OCI-LY7 (cell line): ENCODE measurements around the gene SLC45A3. TPM values are rescaled to one million over a fixed set of nuclear protein-coding genes. Genes with fewer than 3 reads are reported as not detected.

ENCODE experiments used
- BruUV-seq: library from RNA; stranded (reverse); fragments of 400-500 nt; replicated peaks from 2 replicates; lab custom pipeline; 2021; lab: Mats Ljungman, UMichigan
- CTCF ChIA-PET: fragments of 300-600 bp; sonication (Branson Sonifier 250); formaldehyde crosslinking; loops from one replicate; lab custom pipeline; 2022; ENCODE audit warnings: antibody characterized with exemption; ENCODE audit not compliant: unreplicated experiment; lab: Charles Lee
- POLR2A ChIA-PET: fragments of 300-600 bp; sonication (Branson Sonifier 250); formaldehyde crosslinking; loops from one replicate; lab custom pipeline; 2022; ENCODE audit warnings: antibody characterized with exemption; lab: Charles Lee
- DNase-seq: peaks from one replicate; pipeline ENCODE4 v3.0.0-alpha.2; 2015; ENCODE audit warnings: low spot score
- H2AFZ ChIP-seq: fragments of 200-600 bp; sonication (generic), shearing (Covaris generic); 2 replicates; pipeline ENCODE4 v1.6.1; 2014; ENCODE audit warnings: mild to moderate bottlenecking, antibody characterized with exemption, low read length, moderate library complexity
- H3K27ac ChIP-seq: fragments of 200-600 bp; sonication (generic); 2 replicates; pipeline ENCODE4 v1.5.1; 2014; ENCODE audit warnings: mixed run types, low read depth, mild to moderate bottlenecking, moderate library complexity, low read length, inconsistent platforms; ENCODE audit not compliant: poor library complexity, severe bottlenecking
- H3K36me3 ChIP-seq: fragments of 200-600 bp; sonication (generic); 2 replicates; pipeline ENCODE4 v1.6.1; 2014; ENCODE audit warnings: mild to moderate bottlenecking, antibody characterized with exemption, low read length, moderate library complexity, mixed read lengths; ENCODE audit not compliant: insufficient read depth
- H3K4me1 ChIP-seq: fragments of 200-600 bp; sonication (generic); 2 replicates; pipeline ENCODE4 v1.5.1; 2014; ENCODE audit warnings: mild to moderate bottlenecking, low read length; ENCODE audit not compliant: insufficient read depth, poor library complexity, severe bottlenecking
- H3K4me2 ChIP-seq: fragments of 200-600 bp; sonication (generic); 2 replicates; pipeline ENCODE4 v1.6.1; 2014; ENCODE audit warnings: mild to moderate bottlenecking, low read length
- H3K4me3 ChIP-seq: fragments of 200-600 bp; sonication (generic); 2 replicates; pipeline ENCODE4 v1.5.1; 2014; ENCODE audit warnings: mild to moderate bottlenecking, low read depth, low read length; ENCODE audit not compliant: poor library complexity, severe bottlenecking
- H3K79me2 ChIP-seq: fragments of 200-600 bp; sonication (generic); 2 replicates; pipeline ENCODE4 v1.6.1; 2016; ENCODE audit warnings: low read depth, mild to moderate bottlenecking, low read length, moderate library complexity, mixed read lengths; ENCODE audit not compliant: insufficient read depth
- H3K9me2 ChIP-seq: fragments of 200-600 bp; sonication (generic); 2 replicates; pipeline ENCODE4 v1.6.1; 2016; ENCODE audit warnings: mild to moderate bottlenecking, low read length, mixed read lengths; ENCODE audit not compliant: insufficient read depth
- H3K9me3 ChIP-seq: fragments of 200-600 bp; sonication (generic); 2 replicates; pipeline ENCODE4 v1.6.1; 2014; ENCODE audit warnings: mild to moderate bottlenecking, mixed run types, low read length, mixed read lengths
- H4K20me1 ChIP-seq: fragments of 200-600 bp; sonication (generic); 2 replicates; pipeline ENCODE4 v1.6.1; 2014; ENCODE audit warnings: mild to moderate bottlenecking, antibody characterized with exemption, low read length, moderate library complexity, mixed read lengths; ENCODE audit not compliant: insufficient read depth
- EZH2phosphoT487 ChIP-seq: fragments of 200-600 bp; sonication (generic); IDR thresholded peaks from 2 replicates; pipeline ENCODE4 v1.6.1; 2018; ENCODE audit warnings: low read depth, borderline replicate concordance, mild to moderate bottlenecking, mixed run types, antibody characterized with exemption, low read length, moderate library complexity, mixed read lengths
- intact Hi-C: fragments of 100-400 bp; cut with micrococcal nuclease; formaldehyde crosslinking; loops from one replicate; pipeline ENCODE4 v1.10.0; 2022; ENCODE audit not compliant: unreplicated experiment
- small RNA-seq: library from RNA; depleted of rRNA; stranded (forward); fragments of <200 nt; gene quantifications from one replicate; pipeline ENCODE3, GENCODE V24; 2014
- total RNA-seq, 2 experiments: library from RNA; depleted of rRNA in 1 of 2; stranded (reverse); fragments of >200 nt in 1 of 2; shearing (Covaris generic) in 1 of 2; gene quantifications; 2 replicates each; pipeline ENCODE4 v1.2.3, GENCODE V29; 2014 to 2022
- TF ChIP-seq, protein P1 (sequence below): fragments of 200-600 bp; sonication (generic); conservative IDR thresholded peaks from 2 replicates; pipeline ENCODE4 v1.5.1; 2014; ENCODE audit warnings: mild to moderate bottlenecking, antibody characterized with exemption, low read length, moderate library complexity, mixed read lengths

SLC45A3 gene
- total RNA-seq, 2 experiments from 2014 or later = 2.4 to 5.3 TPM

DNA sequence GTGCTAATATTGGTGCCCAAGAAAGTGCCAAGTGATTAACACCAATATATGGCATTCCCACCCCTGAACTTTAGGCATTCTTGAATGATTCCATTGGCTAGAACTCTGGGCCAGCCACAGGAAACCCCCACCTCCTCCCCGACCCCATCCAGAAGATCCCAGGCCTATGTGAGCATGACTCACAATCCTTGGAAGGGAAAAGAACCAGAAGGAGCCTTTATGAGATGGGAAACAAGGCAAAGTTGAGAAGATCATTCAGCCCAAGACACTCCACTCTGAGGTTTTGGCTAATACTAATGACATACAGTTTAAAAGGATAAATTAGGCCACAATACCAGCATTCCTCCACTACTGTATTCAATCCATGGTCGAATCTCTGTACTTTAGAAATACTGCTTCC, 70.3 kb downstream of the SLC45A3 start:
- no peaks in the 10 kb centered on the region for H3K9me2 ChIP-seq
- peaks cover 73% of the 10 kb centered on the region for H3K79me2 ChIP-seq
- H3K36me3 ChIP-seq = peaks cover 97% of the 10 kb centered on the region
- BruUV-seq = no TSS peak
- no peak for DNase-seq
- no peak overlapping the region for H3K4me2 ChIP-seq
- H3K27ac ChIP-seq = no peak overlapping the region
- H3K9me3 ChIP-seq = no peaks in the 10 kb centered on the region
- ChIA-PET CTCF (no interaction called here), POLR2A (no interaction called here)
- no peak for TF ChIP-seq EZH2phosphoT487
- TF ChIP-seq, protein P1, sequence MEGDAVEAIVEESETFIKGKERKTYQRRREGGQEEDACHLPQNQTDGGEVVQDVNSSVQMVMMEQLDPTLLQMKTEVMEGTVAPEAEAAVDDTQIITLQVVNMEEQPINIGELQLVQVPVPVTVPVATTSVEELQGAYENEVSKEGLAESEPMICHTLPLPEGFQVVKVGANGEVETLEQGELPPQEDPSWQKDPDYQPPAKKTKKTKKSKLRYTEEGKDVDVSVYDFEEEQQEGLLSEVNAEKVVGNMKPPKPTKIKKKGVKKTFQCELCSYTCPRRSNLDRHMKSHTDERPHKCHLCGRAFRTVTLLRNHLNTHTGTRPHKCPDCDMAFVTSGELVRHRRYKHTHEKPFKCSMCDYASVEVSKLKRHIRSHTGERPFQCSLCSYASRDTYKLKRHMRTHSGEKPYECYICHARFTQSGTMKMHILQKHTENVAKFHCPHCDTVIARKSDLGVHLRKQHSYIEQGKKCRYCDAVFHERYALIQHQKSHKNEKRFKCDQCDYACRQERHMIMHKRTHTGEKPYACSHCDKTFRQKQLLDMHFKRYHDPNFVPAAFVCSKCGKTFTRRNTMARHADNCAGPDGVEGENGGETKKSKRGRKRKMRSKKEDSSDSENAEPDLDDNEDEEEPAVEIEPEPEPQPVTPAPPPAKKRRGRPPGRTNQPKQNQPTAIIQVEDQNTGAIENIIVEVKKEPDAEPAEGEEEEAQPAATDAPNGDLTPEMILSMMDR = no peak
- H3K4me3 ChIP-seq = no peak overlapping the region
- intact Hi-C loops = no loop called here
- H4K20me1 ChIP-seq = peaks cover 21% of the 10 kb centered on the region
- no peak overlapping the region for H2AFZ ChIP-seq
- H3K4me1 ChIP-seq = peaks cover 22% of the 10 kb centered on the region

Small RNA genes within 50 kb of the gene (small RNA-seq; reads per million reads assigned to genes)
- gene RF00017 = not detected

Other genes starting within 250 kb of the SLC45A3 start
- 0.19 TPM in 1 of 2 replicates, not detected in the other for gene BLACAT1, start 224.5 kb downstream of the SLC45A3 start, total RNA-seq (2014; rRNA removed; shearing (Covaris generic))
- gene BLACAT1, start 224.5 kb downstream of the SLC45A3 start, total RNA-seq (2022) = 0.29 and 0.48 TPM in 2 replicates
- gene CDK18, start 175.8 kb downstream of the SLC45A3 start, total RNA-seq (2014; rRNA removed; shearing (Covaris generic)) = 10.1 and 10.9 TPM in 2 replicates
- gene CDK18, start 175.8 kb downstream of the SLC45A3 start, total RNA-seq (2022) = 21.2 and 24.1 TPM in 2 replicates
- 26.4 and 29.1 TPM in 2 replicates for gene ELK4, start 48.5 kb downstream of the SLC45A3 start, total RNA-seq (2014; rRNA removed; shearing (Covaris generic))
- gene ELK4, start 48.5 kb downstream of the SLC45A3 start, total RNA-seq (2022) = 82.7 and 88.3 TPM in 2 replicates
- gene NUCKS1, start 69.7 kb upstream of the SLC45A3 start, total RNA-seq (2014; rRNA removed; shearing (Covaris generic)) = 152 and 238 TPM in 2 replicates
- gene NUCKS1, start 69.7 kb upstream of the SLC45A3 start, total RNA-seq (2022) = 287 and 301 TPM in 2 replicates
- 5.0 and 5.9 TPM in 2 replicates for gene RAB29, start 95.0 kb upstream of the SLC45A3 start, total RNA-seq (2014; rRNA removed; shearing (Covaris generic))
- gene RAB29, start 95.0 kb upstream of the SLC45A3 start, total RNA-seq (2022) = 5.8 and 7.8 TPM in 2 replicates
- gene SLC41A1, start 132.7 kb upstream of the SLC45A3 start, total RNA-seq (2014; rRNA removed; shearing (Covaris generic)) = 3.1 and 3.2 TPM in 2 replicates
- 6.4 and 8.2 TPM in 2 replicates for gene SLC41A1, start 132.7 kb upstream of the SLC45A3 start, total RNA-seq (2022)
- not detected in 2 replicates for gene PM20D1, start 169.6 kb upstream of the SLC45A3 start, total RNA-seq (2014; rRNA removed; shearing (Covaris generic))
- gene PM20D1, start 169.6 kb upstream of the SLC45A3 start, total RNA-seq (2022) = not detected in 2 replicates